Fibroblast of peridontal ligament (primary cell): ENCODE data around the gene TRIM14.
"Not testable (repeated sequence)": the region's sequence is repeated elsewhere in the genome, so short reads cannot be mapped to it uniquely, and the experiment has no call there.

Source experiments
- DNase-seq: peaks from one replicate; pipeline ENCODE4 v3.0.0-alpha.2; 2010; ENCODE audit errors: extremely low read depth

The TRIM14 gene

DNA sequence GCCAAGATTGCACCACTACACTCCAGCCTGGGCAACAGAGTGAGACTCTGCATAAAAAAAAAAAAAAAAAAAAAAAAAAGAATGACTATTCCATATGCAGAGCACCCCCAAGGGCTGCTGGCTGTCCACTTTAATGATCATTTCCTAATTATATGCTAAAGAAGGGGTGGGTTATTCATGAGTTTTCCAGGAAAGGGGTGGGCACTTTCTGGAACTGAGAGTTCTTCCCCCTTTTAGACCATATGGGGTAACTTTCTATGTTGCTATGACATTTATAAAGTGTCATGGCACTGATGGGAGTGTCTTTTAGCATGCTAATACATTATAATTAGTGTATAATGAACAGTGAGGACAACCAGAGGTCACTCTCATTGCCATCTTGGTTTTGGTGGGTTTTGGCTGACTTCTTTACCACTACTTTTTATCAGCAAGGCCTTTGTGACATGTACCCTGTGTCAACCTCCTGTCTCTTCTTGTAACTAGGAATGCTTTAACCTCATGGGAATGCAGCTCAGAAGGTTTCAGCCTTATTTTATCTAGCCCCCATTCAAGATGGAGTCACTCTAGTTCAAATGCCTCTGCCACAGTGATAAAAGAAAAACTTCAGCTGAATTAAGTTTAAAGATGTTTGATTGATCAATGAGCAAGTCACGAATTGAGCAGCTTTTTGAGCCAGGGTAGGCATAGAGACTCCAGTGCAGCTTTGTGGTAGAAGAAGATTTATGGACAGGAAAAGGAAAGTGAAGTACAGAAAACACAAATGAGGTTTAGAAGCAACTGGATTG is 69.5 kb downstream of the TRIM14 start:
- DNase-seq = no peak

DNA sequence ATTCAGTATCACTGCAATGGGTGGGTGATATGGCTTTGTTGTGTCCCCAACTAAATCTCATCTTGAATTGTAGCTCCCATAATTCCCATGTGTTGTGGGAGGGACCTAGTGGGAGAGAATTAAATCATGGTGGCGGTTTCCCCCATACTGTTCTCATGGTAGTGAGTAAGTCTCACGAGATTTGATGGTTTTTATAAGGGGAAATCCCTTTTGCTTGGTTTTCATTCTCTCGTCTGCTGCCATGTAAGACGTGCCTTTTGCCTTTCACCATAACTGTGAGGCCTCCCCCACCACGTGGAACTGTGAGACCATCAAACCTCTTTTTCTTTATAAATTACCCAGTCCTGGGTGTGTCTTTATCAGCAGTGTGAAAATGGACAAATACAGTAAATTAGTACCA is 72.0 kb downstream of the TRIM14 start:
- DNase-seq = no peak

DNA sequence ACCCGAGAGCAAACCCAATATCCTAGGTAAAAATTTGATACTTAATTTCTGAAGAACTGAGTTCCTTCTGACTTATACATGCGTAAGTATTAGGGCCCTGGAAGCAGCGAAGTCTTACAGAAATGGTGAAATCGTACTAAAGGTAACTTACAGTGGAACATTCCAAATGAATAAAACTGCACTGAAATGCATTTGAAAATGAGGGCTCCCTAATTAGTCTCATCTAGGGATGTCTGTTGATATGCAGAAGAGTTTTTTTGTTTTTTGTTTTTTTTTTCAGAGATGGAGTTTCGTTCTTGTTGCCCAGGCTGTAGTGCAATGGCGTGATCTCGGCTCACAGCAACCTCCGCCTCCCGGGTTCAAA is 72.9 kb downstream of the TRIM14 start:
- DNase-seq = no peak

DNA sequence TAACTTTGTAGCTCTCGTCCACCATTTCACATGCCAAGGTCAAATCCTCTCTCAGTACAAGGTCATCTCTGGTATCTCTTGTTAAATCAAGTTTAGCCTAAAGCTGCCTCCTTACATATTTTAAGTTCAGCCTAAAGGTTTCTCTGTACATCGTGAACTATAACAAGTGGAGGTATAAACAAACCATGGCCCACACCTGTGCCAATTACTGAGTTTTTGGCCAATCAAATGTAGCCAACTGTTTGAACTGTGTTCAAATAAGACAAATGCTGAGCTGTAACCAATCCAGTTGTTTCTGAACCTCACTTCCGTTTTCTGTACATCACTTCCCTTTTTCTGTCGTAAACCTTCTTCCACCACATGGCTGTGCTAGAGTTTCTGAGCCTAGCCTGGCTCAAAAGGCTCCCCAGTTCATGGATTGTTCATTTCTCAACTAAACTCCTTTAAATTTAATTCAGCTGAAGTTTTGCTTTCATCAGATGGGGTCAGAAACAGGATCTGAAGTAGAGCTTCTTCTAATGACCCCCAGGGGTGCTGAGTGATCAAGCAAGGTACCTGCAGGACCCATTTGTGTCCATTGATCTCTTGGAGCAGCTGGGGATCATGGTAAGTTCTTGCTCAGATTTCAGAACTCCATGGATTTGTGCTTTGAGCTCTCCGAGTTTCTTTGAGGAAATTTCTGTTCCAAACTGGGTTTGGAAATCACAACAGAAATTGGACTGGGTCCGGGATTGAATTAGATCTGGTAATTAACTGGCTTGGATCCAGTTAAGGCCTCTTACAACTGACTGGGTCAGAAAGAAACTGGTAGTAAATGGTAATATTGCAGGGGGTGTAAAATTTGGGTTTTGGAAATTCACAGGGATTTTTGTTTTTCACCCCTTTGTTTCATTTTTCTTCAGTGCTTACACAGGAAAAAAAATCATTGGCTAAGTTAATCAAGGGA is 73.5 kb downstream of the TRIM14 start:
- DNase-seq = peak; percentile 49

DNA sequence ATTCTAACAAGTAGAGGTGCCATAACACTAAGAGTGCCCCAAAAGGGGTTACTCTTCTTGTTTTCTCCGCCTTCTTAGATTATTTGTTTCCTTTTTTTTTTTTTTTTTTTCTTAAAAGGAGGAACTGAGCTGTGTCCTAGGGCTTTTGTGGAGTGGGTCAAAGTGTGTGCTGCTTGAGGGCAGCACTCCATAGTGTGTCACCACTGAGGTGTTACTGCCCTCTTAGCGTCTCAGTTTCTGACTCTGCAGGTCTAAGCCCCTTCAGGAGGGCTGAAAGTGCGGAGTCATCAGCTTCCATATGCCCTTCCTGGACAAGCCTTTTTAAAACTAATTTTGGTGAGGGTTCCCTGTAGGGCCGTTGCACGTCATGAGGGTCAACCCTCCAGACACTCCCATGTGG is 75.1 kb downstream of the TRIM14 start:
- DNase-seq = no peak

DNA sequence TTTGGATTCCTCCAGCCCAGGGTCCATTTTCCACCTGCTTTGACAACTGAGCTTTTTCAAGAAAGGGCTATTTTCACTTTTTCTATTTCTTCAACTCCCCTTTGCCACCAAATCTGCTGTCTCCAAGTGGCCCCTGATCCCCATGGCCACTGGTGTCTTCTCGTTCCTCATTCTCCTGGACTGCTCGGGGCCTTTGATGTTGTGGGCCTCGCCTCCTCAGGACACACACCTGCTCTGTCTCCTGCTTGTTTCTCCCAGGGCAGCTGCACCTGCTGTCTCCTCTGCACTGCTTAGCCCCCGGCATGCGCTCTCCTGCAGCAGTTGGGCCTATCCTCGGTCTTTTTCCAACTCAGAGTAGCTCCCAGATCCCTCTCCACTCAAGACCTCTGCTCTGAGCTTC is 78.8 kb downstream of the TRIM14 start:
- DNase-seq = no peak

DNA sequence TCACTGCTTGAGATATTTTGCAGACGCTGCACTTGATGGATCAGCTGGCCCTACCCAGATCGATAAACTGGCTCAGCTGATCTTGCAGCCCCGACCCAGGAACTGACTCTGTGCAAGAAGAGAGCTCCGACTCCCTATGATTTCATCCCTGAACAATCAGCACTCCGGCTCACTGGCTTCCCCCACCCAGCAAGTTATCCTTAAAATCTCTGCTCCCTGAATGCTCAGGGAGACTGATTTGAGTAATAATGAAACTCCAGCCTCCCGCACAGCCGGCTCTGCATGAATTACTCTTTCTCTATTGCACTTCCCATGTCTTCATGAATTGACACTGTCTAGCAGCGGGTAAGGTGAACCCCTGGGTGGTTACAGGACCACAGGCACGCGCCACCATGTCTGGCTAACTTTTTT is 79.4 kb downstream of the TRIM14 start:
- no peak for DNase-seq

DNA sequence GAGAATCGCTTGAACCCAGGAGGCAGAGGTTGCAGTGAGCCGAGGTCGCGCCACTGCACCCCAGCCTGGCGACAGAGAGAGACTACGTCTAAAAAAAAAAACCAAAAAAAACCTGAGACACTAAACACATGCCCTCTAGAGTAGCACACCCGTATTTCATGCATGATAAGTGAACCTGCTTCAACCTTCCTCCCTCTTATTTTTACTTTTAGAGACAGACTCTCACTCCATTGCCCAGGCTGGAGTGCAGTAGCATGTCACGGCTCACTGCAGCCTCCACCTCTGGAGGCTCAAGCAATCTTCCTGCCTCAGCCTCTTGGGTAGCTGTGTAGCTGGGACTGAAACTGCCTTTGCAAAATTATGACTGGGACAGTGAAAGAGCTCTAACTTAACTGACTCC is 80.1 kb downstream of the TRIM14 start:
- no peak for DNase-seq

DNA sequence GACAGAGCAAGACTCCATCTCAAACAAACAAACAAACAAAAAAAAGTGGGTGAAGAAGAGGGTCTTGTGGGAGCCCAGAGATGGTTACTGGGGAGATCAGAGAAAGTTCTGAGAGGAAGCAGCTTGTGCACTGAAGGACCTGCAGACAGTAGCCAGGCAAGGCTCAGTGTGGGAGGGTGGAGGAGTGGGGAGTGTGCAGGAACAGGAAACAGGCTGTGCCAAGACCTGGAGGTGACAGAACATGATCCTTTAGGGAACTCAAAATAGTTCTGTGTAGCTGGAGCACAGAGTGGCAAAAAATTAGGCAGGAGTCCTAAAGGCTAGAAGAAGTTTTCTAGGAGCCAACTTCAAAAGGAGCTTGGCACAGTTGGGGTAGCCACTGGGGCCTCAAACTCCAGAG is 81.7 kb downstream of the TRIM14 start:
- no peak for DNase-seq

DNA sequence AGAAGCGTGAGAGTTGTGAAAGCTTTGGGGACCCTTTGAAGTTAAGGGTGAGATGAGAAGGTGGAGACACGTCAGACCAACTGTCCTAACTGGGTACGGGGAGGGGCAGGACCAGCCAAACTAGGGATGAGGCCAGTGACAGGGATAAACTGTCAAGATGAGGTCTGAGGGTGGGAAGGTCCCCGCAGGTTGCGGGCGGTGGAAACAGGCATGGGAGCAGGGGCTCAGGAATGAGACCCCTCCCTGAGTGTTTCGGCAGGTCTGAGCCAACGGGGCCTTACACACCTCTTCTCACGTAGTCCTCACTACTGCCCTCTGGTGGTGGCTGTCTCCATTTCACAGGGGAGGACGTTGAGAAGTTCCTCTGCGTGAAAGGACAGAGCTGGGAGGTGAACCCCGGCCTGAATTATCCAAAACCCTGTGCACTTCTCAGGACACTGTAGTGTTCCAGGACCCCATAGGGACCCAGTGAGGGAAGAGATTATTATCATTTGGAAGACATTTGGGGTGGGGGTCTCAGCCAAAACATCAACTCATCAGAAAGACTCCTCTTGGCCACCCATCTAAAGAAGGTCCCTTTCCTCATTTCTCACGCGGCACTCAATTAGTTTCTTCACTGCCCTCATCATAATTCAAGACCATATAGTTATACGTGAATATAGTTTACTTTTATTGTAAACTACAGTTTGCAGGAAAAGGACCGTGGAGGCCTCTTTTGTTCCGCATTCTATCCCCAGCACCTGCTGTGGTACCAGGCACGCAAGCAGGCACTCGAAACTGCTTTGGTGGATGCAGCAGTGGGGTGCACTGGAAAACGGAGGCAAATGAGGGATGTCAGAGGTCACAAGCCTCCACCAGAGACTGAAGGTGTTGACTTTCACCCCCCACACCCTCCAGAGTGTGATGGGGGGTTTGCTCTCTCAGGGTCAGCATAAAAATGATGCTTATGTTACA is 84.2 kb downstream of the TRIM14 start:
- DNase-seq = peak; percentile 74

DNA sequence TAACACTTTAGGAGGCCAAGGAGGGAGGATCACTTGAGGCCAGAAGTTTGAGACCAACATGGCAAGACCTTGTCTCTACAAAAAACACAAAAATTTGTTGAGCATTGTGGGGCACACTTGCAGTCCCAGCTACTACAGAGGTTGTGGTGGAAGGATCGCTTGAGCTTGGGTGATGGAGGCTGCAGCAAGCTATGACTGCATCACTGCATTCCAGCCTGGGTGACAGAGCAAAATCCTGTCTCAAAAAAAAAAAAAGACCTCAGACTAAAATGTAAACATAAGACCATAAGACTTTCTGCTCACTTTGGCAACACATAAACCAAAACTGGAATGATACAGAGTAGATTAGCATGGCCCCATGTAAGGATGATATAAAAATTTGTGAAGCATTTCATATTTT is 87.1 kb downstream of the TRIM14 start:
- peak; percentile 69 for DNase-seq

DNA sequence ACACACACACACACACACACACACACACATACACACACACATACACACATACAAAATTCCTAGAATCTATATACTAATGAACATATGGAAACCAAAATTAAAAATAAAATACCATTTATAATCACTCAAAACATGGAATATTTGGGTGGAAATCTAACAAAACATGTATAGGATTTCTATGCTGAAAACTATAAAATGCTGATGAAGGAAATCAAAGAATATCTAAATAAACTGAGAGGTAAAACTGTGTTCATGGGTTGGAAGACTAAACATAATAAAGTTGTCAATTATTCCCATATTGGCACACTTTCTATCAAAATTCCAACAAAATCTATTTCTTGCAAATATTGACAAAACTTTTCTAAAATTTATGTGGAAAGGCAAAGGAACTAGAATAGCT is 87.9 kb downstream of the TRIM14 start:
- no peak for DNase-seq

DNA sequence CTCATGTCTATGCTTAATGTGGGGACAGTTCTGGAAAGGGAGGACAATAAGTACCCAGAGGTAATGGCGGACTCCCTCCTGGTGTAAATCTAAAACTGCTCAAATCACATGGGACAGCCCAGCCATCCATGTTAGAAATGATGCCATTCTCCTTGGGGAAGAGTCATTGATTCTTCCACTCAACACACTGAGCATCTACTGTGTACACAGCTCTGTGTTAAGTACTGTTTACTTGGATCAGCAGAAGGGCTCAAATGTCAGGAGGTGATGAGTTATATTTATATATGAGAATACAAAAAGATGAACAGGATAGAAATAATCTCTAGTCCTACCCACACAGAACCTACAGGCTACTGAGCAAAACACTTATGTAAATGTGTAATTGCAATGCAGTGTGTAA is 94.3 kb downstream of the TRIM14 start:
- no peak for DNase-seq

DNA sequence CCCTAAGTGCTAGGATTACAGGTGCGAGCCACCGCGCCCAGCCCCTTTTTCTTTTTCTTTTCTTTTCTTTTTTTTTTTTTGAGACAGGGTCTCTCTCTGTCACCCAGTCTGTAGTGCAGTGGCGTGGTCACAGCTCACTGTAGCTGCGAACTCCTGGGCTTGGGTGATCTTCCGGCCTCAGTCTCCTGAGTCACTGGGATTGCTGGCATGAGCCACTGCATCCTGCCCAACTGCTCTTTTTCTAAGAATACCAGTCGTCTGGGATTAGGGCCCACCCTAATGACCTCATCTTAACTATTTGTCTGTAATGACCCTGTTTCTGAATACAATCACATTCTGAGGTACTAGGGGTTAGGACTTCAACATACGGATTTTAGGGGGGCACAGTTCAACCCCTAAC is 96.6 kb downstream of the TRIM14 start:
- no peak for DNase-seq

DNA sequence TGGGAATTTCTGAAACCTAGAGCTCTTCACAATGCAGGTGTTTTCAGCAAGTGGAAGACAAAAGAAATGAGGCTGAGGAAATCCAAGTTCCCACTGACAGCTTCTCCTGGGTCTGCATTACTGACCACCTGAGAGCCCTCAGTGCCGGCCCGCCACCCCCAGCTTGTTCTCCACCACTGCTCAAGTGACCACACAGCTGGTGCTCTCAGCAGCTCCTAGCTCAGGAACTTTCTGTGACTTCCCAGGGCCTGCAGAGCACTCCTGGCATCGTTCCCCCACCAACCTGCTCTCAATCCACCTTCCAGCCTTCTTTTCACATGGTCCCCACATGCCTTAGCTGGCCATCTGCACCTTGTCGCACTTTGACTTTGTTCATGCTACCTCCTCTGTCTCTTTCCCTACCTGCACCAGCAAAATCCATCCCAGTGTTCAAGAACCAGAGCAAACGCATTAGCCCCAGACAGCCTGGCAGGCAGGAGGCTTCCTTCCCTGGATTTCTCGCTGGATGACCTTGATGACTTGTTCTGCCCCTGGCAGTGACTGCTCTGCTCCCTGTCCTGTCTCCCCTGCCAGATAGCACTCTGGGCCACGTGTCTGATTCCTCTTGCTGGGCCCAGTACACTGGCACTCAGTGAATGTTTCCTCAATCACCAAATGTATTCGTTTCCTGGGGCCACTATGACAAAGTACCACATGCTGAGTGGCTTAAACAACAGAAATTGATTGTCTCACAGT is 97.5 kb downstream of the TRIM14 start:
- no peak for DNase-seq

DNA sequence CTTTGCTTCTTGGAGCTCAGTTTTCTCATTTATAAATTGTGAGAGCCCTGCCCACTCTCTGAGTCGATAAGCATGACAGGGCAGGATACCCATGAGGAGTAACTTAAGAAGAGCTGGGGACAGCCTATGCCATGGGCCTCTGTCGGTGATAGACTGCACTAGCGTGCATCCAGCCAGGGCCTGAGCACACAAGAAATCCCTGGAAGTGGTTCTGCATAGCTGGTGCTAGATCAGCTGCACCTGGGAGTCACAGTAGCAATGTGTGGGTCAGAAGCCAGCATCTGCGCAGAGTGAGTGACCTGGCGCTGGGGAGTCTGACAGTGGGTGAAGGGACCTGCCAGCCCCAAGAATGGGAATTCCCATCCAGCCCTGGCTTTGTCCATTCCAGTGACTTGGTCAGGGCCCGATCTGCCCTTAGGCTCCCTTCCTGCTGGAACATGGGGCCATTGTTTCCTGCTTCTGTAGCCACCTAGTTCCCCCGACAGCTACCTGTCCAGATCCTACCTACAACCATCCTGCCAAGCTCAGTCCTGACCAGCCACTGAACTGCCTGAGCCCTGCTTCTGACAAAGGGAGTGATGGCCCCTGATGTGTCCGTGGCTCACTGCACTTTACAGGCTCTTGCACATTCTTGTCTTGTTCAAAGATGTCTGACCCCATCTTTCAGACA is 98.4 kb downstream of the TRIM14 start:
- DNase-seq = no peak

DNA sequence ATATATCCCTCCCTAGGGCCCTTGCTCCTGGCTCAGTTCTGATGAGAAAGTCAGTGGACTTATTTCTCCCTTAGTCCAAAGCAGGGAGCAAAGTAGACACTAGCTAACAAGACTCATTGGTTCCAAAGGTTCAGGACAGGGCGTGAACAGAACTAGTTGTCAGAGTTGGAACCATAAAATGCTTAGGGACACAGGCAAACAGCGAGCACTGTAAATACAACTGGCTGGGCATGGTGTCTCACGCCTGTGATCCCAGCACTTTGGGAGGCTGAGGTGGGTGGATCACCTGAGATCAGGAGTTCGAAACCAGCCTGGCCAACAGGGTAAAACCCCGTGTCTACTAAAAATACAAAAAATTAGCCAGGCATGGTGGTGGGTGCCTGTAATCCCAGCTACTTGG is 99.2 kb downstream of the TRIM14 start:
- not testable (repeated sequence) for DNase-seq
